NCI-H2029 (cell line): Measurements from ENCODE around the gene ABCD2.
"Not testable (repeated sequence)": the region's sequence is repeated elsewhere in the genome, so short reads cannot be mapped to it uniquely, and the experiment has no call there.

Experiments used
- DNase-seq: peaks from one replicate; lab custom pipeline; 2025; lab: John Stamatoyannopoulos, UW

The ABCD2 gene

DNA sequence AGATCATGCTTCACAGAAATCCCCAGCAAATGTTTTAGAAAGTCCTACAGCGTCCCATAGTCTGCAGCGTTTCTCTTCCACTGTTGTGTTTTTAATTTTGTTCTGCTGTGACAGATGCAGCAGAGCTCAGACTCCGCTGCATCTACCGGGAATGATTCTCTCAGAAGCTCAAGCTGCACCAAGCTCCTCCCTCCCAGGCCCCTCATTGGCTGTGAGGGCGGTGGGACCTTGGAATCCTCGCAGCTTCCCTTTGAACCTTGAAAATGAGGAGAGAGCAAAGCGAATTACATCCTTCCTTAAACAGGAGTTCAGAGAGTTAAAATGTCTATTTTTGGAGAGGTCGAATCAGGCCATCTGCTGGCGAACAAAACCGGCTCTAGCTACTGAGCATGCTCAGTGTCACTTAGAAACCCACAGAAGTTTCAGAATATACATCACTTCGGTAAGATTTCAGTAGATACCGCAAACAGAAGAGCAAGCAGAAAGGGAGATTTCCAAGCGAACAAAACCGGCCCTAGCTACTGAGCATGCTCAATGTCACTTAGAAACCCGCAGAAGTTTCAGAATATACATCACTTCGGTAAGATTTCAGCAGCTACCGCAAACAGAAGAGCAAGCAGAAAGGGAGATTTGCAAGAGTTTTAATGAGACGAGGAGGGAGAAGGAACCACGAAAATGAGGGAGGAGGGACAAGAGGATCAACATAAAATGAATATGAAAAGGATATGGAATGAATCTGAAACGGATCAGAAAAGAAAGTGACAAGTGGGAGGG is at the start of gene ABCD2:
TSS of gene ABCD2 (minus strand) at position 144 of the 774 bp plus-strand sequence. CDS start 188 bp downstream, outside the sequence.
- DNase-seq = peak; percentile 1

DNA sequence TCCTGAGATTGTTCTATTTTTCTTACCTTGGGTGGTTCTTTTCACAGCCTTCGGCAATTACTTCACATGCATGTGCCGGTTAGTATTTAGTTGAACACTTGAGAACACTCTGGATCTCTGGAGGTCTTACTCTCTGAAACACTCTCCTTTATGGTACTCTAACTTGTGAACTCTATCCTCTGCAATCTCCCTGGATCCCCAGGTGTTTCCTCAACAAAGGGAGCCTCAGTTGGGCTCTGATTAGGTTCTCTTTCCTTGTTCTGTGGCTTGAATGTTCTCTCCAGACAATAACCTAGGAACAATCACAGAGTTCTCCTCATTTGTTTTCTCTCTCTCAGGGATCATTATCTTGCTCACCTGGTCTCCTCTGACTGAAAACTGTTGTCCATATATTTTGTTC is 40.5 kb upstream of the ABCD2 start:
- no peak for DNase-seq

DNA sequence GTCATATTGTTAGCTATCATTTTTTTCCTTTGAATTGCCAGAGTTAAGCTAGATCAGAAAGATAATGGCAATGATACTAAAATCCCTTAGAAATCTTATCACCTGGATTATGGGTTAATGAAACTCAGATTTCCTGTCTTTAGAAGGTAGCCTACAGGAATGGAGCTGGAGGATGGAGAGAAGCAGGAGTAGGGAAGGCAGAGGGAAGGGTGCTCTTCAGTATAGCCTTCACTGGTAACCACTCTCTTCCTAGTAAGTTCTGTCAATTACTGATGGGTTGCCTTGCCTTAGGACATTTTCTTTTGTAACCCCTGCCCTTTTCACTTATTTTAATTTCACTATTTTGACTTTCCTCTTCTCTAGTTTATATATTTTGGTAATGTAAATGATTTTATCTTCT is 27.8 kb upstream of the ABCD2 start:
- no peak for DNase-seq

DNA sequence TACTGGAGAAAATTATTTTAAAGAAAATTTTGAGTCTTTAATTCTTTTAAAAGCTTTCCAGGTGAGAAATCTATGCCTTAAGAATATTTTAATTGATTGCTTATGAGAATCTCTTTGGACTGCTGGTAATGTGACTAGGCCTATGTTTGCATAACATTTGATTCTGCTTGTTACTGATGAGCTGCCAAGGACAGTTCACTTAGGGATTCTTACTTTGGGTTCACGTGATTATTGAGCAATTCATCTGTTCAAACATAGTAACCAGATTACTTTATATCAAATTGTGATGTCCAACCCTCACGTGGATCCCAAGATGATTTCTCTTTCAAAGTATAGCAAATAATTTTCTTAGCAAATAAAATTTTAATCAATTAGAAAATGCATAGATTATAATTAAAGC is 27.4 kb upstream of the ABCD2 start:
- DNase-seq = no peak

DNA sequence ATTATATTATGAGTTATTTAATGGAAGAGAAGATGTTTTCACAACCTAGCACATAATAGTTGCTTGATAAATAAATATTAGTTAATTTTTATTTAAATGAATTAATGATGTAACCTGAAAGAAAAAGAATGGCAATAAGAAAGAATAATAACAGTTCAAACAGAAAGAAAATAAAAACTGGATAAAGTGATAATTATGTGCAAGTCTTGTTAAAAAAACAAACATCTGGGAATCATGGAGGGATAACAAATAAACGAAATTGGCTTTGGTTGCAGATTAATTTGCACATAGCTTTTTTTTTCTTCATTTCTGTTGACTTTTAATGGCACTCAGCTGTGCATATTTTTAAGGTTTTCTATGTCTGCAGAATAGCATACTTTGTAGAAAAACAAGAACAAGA is 23.4 kb upstream of the ABCD2 start:
- no peak for DNase-seq

DNA sequence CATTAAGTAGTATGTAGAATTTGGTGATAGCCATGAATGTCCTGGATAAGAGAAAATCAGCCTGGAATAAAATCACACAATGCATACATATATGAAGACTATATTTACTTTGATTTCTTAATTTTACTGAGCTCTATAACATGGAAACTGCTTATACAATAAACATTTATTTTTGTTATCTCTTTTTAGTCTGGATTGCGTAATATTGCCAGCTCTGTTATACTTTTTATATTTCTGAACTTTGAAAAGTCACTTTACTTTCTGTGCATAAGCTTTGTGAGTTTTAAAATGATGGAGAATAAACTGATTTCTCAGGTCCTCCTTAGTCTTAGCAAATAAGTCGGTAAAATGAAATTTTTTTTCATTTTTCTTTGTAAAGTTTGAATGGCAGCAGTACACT is 19.2 kb upstream of the ABCD2 start:
- DNase-seq = no peak

DNA sequence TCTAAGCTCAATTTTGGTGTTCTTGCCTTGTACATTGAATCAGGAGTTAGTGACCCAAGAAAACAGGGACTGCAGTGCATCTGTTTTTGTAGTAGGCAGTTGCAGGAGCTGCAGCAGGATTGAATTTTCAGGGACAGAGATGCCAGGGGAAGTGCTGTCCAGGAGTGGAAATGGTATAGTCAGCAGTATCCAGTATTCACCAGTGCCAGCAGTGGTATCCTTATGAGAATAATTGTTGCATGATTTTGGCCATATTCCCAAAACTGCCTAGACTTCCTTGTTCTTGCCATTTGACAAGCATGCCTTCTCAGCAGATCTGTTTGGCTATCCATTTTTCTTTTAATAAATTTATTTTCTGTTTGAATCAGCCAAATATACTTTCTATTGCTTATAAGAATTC is 18.6 kb upstream of the ABCD2 start:
- no peak for DNase-seq

DNA sequence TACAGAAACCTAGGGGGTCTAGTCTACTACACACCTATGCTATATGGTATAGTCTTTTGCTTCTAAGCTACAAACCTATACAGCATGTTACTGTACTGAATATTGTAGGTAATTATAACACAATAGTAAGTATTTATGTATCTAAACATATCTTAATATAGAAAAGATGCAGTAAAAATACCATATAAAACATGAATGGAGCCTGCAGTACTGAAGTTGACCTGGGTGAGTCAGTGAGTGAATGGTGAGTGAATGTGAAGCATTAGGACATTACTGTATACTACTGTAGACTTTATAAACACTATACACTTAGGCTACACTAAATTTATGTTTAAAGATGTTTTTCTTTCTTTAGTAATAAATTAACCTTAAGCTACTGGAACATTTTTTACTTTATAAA is 13.1 kb upstream of the ABCD2 start:
- DNase-seq = no peak

DNA sequence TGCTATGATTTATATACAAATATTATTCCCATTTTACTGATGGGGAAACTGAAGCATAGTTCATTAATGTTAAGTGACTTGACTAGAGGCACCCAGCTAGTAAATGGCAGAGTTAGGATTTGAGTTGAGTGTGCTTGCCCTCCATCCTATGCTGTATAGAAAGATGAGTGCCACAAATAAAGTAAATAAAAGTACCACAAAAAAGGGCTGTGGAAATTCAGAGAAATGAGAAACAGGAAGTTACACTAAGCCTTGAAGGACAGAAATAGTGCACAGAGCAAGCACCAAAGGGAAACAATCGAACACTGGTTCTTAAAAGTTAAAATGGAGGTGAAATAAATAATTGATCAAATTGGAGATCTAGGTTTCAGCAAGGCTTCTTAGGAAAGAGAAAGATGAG is 9.2 kb upstream of the ABCD2 start:
- no peak for DNase-seq

DNA sequence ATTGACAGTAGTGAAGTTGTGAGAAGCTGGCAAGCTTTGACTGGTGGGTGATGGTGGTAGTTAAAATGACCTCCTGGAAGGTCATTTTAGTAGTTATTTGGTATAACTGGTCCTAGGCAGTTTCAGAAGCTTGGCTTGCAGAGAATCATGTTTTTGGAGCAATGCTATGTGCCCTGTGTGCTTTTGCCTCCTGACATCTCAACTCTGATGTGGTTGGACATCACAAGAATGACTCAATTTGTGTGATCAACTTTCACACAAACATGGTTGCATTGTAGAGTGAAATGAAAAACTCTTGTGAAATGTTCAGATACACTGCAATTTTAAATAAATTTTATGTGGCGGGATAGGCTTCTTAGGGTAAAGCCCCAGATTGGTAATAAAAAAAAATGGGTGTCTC is 8.3 kb upstream of the ABCD2 start:
- no peak for DNase-seq

DNA sequence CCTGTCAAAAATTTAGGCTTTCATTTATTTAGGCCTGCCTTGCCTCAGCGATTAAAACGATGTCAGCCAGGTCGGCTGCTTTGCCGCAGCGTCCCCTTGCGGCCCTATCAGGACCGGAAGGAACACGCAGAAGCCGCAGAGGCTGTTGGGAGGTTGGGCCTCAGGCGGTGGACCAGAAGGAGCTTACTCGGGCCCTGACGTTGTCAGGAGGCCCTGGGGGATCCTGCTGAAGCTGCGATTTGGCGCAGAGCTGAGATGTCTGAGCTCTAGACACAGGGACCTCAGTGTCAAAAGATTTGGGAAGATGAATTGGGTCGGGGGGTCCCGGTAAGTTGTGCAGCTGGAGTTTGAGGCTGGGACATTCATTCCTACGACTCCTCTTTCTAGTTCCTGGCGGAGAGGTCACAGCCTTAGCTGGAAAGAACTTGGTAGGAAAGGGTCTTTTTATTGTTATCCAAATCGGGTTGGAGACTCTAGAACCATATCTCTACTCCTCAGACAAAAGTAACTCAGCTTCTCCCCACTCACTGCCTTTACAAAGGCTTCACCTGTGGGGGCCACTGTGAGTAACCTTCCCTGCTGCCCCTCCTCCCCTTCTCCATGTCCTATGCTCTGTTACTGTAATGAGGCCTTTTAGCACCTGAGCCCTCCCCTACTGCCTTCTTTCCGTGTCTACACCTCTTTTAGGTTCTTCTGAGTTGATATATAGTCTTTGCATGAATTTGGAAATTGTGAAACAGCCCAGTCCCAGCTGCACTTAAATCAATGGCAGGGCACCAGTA is 6.6 kb upstream of the ABCD2 start:
- DNase-seq = no peak

DNA sequence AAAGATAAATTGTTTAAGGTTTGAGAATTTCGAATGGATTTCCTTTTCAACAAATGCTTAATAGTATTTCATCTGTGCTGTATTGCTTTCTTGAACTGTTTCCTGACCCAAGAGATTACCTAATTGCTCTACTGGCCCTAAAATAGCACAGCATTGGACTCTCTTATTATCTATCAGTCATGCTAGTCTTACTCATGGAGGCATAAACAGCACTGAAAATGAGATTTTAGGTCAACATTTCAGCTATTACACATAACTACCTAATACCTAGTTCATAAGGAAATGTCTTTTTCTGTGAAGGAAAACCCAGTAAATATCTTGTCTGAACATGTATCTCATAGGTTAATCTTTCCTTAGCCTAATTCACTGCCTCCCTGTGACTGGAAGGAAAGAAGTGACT is 4.3 kb upstream of the ABCD2 start:
- DNase-seq = no peak

DNA sequence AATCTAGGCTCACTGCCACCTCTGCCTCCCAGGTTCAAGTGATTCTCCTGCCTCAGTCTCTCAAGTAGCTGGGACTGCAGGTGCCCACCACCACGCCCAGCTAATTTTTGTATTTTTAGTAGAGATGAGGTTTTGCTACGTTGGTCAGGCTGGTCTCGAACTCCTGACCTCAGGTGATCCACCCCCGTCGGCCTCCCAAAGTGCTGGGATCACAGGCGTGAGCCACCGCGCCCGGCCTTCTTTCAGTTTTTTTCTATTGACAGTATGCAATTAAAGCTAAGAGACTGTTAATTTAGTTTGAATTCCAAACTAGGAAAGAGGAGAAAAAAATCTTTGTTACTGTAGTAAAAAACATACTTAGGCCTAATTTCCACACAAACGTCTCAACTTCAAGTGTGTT is 3.6 kb upstream of the ABCD2 start:
- not testable (repeated sequence) for DNase-seq

DNA sequence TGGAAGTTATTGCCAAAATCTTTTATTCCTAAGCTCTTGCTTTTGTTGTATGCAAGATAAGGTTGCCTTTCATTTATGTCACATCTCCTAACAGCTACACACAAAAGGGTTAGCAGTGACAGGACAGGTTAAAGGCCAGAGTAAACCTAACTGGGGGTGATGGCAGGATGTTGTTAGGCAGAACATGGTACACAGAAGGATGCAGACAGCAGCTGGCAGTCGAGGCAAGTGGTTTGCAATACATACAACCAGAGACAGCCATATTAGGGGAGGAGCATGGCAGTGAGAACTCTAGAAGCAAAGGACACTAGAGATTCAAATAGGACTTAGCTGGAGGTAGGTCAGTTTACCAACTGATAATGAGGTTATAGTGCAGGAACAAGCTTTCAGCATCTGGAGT is 2.7 kb upstream of the ABCD2 start:
- no peak for DNase-seq

DNA sequence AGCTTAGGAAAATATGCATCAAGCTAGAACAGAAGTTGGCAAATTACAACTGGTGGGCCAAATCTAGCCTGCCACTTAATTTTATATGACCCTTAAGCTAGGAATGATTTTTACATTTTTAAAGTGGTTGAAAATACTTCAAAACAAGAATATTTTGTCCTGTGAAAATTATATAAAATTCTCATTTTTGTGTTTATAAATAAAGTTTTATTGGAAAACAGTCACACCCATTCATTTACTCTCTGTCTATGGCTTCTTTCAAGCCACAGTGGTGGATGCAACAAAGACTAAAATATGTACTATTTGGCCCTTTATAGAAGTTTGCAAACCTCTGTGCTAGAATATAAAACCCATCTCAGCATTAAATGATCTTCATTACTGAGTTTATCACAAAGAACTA is 2.1 kb upstream of the ABCD2 start:
- no peak for DNase-seq

DNA sequence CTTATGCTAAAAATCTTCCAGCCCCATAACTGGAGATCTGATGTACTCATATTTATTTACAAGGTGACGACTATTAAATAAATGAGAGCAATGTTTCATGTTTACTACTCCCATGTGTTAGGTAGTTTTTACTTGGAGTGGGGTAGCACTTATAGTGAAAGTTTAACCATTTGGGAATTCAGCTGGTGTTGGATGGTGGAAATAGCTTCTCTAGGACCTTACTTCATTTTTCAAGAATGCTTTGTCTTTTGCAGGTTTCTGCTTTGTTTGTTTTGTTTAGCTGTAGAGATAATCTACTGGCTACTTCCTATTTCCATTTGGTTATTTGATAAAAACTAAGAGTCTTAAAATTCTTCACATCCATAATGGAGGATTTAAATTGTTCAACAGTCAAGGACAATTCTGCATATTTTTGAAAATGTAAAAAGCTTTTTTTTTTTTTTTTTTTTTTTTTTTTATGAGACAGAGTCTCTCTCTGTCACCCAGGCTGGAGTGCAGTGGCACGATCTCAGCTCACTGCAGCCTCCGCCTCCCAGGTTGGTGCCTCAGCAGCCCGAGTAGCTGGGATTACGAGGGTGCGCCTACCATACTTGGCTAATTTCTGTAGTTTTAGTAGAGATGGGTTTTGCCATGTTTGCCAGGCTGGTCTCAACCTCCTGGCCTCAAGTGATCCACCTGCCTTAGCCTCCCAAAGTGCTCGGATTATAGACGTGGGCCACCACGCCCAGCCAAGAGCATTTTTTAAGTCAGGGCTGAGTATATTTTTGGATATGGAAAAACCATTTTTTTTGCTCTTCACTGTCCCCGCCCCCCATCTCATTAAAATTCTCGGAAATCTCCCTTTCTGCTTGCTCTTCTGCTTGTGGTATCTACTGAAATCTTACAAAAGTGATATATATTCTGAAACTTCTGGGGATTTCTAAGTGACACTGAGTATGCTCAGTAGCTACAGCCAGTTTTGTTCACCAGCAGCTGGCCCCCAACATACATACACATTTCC is 1.4 kb upstream of the ABCD2 start:
- DNase-seq = no peak

DNA sequence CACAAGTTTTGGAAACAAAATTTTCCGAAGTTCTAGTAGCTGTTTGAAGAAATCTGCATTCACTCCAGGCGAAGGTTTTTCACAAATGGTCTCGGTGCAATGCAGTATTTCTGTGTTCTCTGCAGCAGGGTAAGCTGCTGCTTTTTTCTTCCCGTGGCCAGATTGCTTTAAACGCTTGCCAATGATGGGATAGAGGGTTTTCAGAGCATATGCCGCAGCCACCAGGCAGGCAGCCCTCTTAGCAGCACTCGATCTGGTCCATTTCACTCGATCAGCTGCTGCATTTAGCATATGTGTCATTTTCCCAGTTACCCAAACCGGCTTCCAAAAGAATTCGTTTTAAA is 315 bp downstream of the ABCD2 start:
- no peak for DNase-seq

DNA sequence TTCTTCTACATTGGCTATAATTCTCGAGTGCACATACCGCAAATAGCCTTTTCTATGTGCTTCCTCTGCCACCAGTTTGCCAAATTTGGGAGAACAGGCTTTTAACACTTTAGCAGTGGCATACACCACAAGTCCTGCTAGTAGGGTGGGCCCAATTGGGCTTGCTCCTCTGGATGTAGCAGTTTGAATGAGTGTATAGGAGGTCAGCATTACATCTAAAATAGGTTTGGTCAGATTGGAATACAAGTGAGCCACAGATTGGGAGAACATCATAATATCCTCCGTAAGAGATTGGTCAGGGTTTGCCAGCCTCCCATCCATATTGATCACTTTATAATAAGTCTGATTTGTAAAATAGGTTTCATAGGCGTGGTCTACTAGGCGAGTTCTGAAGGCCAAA is 902 bp downstream of the ABCD2 start:
- no peak for DNase-seq

DNA sequence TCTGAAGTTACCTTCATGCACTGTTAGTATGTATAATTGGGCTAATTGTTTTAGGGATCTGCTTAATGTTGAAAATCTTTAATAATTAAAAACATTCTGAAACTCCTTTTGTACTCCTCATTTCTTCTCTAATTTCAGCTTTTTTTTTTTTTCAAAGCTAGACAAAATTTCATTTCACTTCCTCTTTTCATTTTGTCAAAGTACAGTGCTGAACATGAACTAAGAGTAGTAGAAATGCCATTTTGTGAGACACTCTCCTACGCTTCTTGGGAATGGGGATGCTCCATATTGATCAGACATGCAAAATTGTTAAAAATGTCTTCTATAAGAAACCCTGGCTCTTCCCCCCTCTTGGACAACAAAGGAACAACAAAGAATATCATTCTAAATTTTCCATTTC is 1.7 kb downstream of the ABCD2 start:
- no peak for DNase-seq

DNA sequence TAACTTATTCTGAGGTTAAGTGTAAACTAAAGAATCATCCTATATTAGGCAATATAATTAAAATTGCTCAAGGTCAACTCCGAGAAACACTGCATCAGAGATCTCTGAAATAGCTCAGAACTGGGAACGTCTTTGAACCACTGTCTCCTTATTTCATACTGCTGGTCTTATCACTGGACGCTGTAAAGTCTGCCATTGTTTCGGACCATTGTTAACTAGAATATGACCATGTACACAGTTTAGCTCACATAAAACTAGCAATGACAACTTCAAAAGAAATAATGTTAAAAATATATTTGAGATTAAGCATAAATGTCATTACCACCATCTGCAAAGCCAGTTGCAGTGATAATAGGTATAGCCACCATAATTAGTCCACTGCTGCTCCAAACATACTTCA is 2.9 kb downstream of the ABCD2 start:
- no peak for DNase-seq

DNA sequence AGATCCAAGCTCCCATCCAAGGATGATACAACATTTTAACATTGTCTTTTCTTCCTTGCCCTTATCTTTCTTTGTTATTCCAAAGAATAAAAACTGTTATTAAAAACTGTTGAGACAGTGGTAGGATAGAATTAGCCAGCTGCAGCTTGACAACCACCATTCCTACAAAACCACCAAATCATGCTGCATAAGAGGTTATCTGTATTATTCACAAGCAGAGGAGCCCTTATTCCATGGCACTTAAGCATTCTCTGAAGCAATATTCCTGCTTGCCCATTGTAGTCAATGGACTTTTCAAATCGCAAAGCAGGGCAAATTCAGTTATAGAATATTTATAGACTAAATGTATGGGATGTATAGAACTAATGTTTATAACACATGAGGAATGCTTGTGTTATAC is 3.4 kb downstream of the ABCD2 start:
- DNase-seq = no peak

DNA sequence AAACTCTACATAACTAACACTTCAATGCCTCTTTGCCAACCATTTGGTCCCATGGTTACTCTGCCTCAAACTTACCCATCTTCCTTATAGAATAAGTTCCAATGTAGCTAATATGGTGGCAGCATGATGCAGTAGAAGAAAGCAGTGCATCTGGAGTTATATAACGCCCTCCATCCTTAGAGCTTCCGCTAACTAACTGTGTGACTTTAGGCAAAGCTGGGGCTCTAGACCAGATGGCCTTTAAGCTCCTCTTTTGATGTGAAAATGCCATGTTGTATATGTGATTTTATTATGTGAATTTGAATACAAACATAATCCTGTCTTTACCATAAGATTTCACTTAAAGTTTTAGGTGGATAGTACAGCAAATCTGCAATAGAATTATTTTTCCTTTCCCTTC is 6.1 kb downstream of the ABCD2 start:
- no peak for DNase-seq

DNA sequence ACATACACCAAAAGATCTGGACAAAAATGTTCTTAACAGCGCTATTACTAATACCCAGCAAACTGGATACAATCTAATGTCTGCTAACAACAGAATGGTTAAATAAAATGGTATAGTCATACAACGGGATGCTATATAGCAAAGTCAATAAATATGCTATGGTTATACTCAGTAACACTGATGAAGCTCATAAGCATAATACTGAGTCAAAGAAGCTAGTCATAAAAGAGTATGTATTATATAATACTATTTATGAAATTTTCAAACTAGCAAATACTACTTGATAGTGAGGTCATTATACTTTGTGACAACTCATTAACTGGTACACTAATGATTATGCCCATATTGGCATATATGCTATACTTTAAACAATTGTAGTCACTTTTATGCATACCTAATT is 7.4 kb downstream of the ABCD2 start:
- DNase-seq = no peak
